HG02840 (cell line): ENCODE measurements around the gene CD180.
A peak's percentile ranks its signal among the peaks of the same experiment; 100 is the strongest.

Source experiments
- ATAC-seq: cut with Tn5 transposase; IDR thresholded peaks from one replicate; pipeline ENCODE4 v1.9.1; 2021; ENCODE audit warnings: mild to moderate bottlenecking, moderate library complexity, moderate number of reproducible peaks; ENCODE audit not compliant: unreplicated experiment, low FRiP score

CD180 gene

GRCh38 chr5:67214707-67215447 lies 18.3 kb upstream of the CD180 start:
- ATAC-seq: no peak

- ATAC-seq: no peak
These were observed 17.4 kb upstream of the CD180 start for GRCh38 chr5:67214036-67214435.

DNA sequence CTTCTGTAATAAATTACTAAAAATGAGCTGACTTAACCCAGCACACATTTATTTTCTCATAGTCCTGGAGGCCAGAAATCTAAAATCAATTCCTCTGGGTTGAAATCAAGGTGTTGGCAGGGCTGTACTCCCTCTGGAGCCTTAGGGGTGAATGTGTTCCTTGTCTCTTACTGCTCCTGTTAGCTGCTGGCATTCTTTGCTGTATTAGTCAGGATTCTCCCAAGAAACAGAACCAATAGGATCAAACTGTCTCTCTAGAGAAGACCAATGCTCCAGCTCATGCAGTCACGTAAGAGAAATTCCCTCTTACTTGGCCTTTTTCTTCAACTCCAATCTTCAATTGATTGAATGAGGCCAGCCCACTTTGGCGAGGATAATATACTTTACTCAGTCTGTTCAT lies 15.3 kb upstream of the CD180 start:
- no peak for ATAC-seq

DNA sequence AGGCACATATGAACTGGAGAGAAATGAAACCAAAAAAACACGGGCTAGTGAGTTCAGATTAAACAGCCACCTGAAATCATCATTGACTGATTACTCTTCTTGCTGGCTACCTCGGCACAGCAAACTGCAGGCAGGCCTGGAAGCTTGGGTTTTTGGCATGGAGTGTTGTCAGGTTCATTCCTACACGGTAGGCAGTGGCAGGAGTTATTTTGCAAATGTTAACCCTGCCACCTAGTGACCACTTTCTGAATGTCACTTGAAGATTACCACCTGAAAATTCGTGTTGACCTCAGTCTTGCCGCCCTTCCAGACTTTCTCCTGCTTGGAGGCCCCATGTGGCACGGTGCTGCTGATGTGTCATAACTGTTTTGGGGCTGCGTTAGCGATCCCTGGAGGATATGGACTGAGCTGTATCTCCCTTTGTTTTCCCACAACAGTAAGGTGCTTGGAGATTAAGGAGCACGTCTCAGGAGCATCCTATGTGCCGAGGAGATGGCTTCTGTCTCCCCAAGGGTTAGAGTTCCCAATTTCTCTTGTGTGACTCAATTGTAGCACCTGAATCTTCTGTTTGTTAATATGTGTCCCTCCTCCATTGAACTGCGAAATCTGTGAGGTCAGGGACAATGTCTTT lies 12.7 kb upstream of the CD180 start:
- no peak for ATAC-seq

- no peak for ATAC-seq
These were observed 11.8 kb upstream of the CD180 start for GRCh38 chr5:67208403-67208802.

DNA sequence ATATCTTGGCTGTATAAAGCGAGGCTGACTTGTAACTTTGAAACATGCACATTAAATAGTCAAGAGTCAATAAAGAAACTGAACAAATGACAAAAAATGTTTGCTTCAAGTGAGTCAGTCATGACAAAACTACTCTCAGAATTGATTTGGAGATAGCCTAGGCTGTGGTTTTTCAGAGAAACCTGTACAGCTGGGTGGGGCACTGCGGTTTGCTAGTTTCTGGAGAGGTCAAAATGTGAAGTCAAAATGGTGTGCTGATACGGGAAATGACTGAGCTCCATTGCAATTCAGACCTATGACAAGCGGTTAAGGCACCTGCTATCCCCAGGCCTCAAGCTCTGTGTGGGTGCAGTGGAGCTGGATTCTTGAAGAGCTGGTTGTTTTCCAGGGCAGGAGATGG lies 10.3 kb upstream of the CD180 start:
- peak; percentile 82 for ATAC-seq

DNA sequence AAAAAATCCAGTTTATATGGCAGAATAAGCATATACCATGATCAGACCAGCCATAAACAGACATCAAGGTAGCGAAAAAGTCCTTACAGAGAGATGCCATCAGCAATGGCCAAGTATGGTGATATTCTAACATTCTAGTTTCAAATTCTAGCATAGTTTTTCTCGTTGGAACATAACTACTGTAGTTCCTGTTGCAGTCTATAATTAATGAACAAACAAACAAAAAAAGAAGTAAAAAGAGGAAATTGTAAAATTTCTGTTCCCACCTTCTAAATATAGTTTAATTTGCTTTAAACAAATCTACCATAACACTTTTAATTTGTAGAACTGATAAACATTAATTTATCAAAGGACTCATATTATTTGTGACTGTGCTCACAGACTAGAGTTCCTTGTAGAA lies 9.9 kb upstream of the CD180 start:
- peak; percentile 17 for ATAC-seq

GRCh38 chr5:67205981-67206380 lies 9.4 kb upstream of the CD180 start:
- ATAC-seq: no peak

DNA sequence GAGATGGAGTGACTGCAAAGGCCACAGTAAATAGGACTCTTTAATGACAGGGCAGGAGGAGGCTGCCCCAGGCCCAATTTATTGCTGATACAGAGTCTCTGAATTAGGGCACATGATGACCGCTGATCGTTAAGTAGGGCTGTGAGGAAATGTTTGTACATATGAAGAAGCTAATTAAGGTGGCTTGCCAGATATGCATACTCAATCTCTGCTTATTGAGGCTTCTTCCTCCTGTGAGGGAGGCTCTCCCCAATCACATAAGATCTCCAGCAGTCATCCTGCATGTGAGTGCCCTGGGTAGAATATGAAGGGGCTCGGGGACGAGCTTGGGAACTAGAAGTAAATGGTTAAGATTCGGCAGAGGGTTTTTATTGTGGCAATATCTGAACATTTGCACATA lies 8.2 kb upstream of the CD180 start:
- ATAC-seq: no peak

- ATAC-seq: no peak
These were observed 7.1 kb upstream of the CD180 start for GRCh38 chr5:67203701-67204074.

DNA sequence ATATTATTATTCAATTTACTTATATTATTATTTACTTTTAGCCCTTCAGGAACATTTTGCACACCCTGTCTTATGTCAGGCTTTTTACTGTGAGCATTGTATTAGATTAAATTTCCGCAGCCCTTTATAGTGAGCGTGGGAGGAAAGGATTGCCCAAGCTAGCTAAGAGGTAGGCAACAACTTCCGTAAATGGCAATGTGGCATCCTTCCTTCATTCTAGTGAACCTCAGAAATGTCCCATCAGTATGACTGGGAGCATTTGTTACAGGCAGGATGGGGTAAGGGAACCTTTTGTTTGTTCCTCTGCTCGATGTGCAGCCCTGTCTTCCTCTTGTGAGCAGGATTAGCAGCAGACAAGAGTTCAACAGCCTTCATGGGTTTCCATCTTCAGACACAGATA lies 6.2 kb upstream of the CD180 start:
- no peak for ATAC-seq

DNA sequence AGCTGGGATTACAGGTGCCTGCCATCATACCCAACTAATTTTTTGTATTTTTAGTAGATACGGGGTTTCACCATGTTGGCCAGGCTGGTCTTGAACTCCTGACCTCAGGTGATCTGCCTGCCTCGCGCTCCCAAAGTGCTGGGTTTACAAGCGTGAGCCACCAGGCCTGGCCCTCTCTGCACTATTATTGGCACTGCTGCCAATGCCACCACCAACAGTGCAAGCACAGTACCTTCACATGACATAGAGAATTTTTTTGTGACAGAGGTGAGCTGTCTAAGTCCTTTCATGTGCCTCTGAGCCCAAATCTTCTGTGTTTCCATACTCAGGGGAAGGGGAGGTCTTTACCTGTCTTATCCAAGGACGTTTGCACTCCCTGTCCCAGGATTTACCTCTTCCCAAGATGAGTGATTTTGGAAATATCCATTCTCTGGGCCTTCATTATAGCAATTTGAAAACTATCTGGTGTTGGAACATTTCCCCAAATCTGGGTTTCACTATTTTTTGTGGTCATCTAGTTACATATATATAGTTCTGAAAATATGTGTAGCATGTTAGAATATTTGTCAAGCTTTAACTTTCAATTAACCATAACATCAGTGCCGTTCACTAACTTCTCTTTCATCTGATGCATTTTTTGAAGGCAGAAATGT lies 5.4 kb upstream of the CD180 start:
- ATAC-seq: no peak

- ATAC-seq: no peak
These were observed 4.4 kb upstream of the CD180 start for GRCh38 chr5:67200809-67201562.

GRCh38 chr5:67199859-67200258 lies 3.3 kb upstream of the CD180 start:
- ATAC-seq: no peak

- ATAC-seq: no peak
These were observed 2.3 kb upstream of the CD180 start for GRCh38 chr5:67198917-67199316.

- no peak for ATAC-seq
These were observed 937 bp upstream of the CD180 start for GRCh38 chr5:67197536-67197935.

GRCh38 chr5:67195406-67196275 lies 958 bp downstream of the CD180 start:
- no peak for ATAC-seq

DNA sequence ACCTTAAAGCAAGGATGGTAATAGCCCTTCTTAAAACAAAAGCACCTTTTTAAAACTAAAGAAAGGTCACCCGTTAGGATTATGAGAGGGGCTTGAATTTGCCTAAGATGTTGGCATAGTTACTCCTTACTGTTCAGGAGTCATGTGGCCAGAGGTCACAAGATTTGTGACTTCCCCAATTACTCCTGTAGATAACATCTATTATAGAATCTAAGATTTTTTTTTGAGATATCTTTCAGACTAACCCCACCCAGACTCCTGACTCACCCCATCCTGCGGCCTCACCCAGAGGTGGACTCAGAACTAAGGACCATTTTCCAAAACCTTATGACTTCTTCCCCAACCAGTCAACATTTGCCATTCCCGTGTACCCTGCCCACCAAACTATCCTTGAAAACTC lies 2.4 kb downstream of the CD180 start:
- ATAC-seq: no peak

DNA sequence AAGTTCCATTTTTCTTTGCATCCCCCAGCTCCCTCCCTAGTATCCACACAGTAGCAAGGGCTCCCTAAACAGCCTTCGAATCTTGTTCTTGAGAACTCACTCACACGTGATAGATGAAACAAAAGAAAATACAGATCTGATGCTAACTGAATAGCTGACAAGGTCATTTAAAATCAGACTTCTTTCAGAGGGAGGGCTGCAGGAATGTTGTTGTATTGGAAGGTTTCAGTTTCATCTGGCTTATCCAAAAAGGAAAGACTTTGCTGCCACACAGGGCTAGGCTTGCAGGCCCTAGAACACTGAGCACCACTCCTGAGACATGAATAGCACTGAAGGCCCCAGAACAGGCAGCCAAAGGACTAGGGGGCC lies 3.2 kb downstream of the CD180 start:
- no peak for ATAC-seq

DNA sequence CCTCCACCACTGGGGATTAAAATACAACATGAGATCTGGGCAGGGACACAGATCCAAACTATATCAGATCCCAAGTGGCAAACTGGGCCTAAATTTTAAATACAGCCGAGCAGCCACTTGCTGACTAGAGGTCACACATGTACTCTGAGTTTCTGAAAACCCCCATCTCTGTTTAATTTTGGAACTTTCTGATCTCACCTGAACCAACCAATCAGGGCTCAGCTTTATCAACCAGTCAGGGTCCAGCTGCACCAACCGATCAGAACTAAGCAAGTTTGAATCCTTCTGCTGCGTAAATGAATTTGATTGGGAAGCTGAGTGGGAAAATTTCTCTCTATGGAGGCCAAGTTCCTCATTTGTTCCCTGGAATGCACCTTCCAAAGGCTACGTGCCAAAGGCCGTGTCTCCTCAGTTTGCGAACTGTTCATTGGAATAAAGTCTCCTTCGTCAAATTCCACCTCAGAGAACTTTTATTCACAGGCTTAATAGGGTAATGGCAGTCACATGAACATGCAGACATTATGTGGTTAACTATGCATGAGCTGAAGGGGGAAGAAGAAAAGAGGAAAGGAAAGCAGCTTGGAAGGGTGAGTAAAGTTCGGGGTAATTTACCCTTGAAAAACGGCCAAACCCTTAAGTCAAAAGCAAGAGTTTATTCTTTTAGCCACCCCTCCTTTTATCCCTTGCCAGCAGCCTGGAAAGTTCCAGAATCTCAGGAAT lies 3.7 kb downstream of the CD180 start:
- ATAC-seq: no peak
